Gastrocnemius medialis (tissue), 4 donors: ENCODE data around the gene MYBPC3.

ENCODE experiments used
- CTCF ChIP-seq, 5 experiments: fragments of 450-650 bp in 3 of 5; fragments of 200-600 bp in 2 of 5; sonication (generic) in 2 of 5; IDR thresholded peaks in 4 of 5; conservative IDR thresholded peaks in 1 of 5; 1 replicate in 4 of 5; 2 replicates in 1 of 5; pipeline ENCODE4 v1.5.1; 2016 to 2019; ENCODE audit warnings: antibody characterized with exemption in 5 of 5, mild to moderate bottlenecking in 3 of 5, moderate library complexity in 3 of 5
- POLR2A ChIP-seq, 2 donors: fragments of 450-650 bp; IDR thresholded peaks; one replicate each; pipeline ENCODE4 v1.6.1; 2017; ENCODE audit warnings: antibody characterized with exemption in 2 of 2, mild to moderate bottlenecking in 2 of 2, moderate library complexity in 2 of 2

- TF ChIP-seq CTCF (IDR thresholded peaks at IDR 0.05 in 4 of 5, conservative IDR thresholded peaks at IDR 0.05 in 1 of 5) (no peak), POLR2A (IDR thresholded peaks at IDR 0.05) (no peak)
Measured at GRCh38 chr11:47302853-47303252, 49.6 kb downstream of the MYBPC3 start.
